ENCODE results near the gene SAT1. TPM values are rescaled to one million over a fixed set of nuclear protein-coding genes. Genes with fewer than 3 reads are reported as not detected.

The SAT1 gene
- total RNA-seq, 2 donors from 2014 or later = 483 to 493 TPM

DNA sequence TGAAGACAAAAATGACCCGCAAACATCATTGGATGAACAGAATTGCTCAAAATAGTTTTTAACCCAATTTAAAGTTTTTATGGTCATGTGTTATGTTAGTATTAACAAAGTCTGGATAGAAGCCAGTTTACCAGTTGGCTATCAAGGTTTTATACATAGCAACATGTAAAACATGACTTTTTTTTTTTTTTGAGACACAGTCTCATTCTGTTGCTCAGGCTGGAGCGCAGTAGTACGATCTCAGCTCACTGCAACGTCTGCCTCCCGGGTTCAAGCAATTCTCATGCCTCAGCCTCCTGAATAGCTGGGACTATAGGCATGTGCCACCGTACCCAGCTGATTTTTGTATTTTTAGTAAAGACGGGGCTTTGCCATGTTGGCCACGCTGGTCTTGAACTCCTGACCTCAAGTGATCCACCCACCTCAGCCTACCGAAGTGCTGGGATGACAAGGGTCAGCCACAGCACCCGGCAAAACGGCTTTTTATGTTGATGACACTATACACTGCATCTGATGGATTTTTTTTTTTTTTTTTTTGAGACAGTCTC is 3.4 kb downstream of the SAT1 start:
- intact Hi-C loops (cut with DNase I) = no loop called here
- Histone ChIP-seq H3K4me3 (no peak overlapping the region), H3K4me1 (no peaks in the 10 kb centered on the region), H3K27ac (peak overlapping the region in 3 of 4 donors; percentile 6 to 93 (median 16)), H3K36me3 (replicated peaks in 1 of 2; ENCODE audit: insufficient read depth in 1 of 2, low read depth in 2 of 2) (no peaks in the 10 kb centered on the region), H3K9me3 (no peaks in the 10 kb centered on the region), H3K27me3 (no peaks in the 10 kb centered on the region)
- ATAC-seq (no peak), DNase-seq (peak in 1 of 4 donors; percentile 17)
- 54 to 59% methylated on average over 6 to 10 of the region's 11 CpGs for WGBS, 2 donors
- peak in 1 of 3 donors; percentile 45 for TF ChIP-seq POLR2A (IDR thresholded peaks at IDR 0.05)
- no peak for TF ChIP-seq CTCF (IDR thresholded peaks at IDR 0.05)

DNA sequence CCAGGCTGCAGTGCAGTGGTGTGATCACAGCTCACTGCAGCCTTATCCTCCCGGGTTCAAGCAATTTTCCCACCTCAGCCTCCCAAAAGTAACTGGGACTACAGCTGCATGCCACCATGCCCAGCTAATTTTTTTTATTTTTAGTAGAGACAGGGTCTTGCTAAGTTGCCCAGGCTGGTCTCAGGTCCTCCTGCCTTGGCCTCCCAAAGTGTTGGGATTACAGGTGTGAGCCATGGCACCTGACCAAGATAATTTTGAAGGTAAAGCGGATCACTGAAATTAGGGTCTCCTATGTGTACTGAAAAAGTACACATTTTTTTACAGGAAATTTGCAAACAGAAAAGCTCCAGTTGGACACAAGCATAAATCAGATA is 4.8 kb downstream of the SAT1 start:
- H3K27ac ChIP-seq = peak overlapping the region in 1 of 4 donors; percentile 53
- no peaks in the 10 kb centered on the region for H3K36me3 ChIP-seq (replicated peaks in 1 of 2; ENCODE audit: insufficient read depth in 1 of 2, low read depth in 2 of 2)
- no peaks in the 10 kb centered on the region for H3K27me3 ChIP-seq
- H3K4me1 ChIP-seq = no peaks in the 10 kb centered on the region
- no peaks in the 10 kb centered on the region for H3K9me3 ChIP-seq
- TF ChIP-seq POLR2A (IDR thresholded peaks at IDR 0.05) = no peak
- no peak for TF ChIP-seq CTCF (IDR thresholded peaks at IDR 0.05)
- DNase-seq = no peak
- intact Hi-C loops (cut with DNase I) = no loop called here
- H3K4me3 ChIP-seq = no peak overlapping the region
- 86 to 100% methylated on average over 1 to 2 of the region's 2 CpGs for WGBS, 2 donors
- ATAC-seq = no peak

GRCh38 chrX:23788521-23788920 is 5.5 kb downstream of the SAT1 start:
- TF ChIP-seq POLR2A (IDR thresholded peaks at IDR 0.05) (no peak), CTCF (IDR thresholded peaks at IDR 0.05) (no peak)
- no peak for ATAC-seq
- Histone ChIP-seq H3K4me3 (no peak overlapping the region), H3K36me3 (replicated peaks in 1 of 2; ENCODE audit: insufficient read depth in 1 of 2, low read depth in 2 of 2) (no peaks in the 10 kb centered on the region), H3K9me3 (no peaks in the 10 kb centered on the region), H3K27ac (peak overlapping the region in 3 of 4 donors; percentile 7 to 53 (median 16)), H3K4me1 (no peaks in the 10 kb centered on the region), H3K27me3 (no peaks in the 10 kb centered on the region)
- intact Hi-C loops (cut with DNase I) = no loop called here
- DNase-seq = no peak

- H3K36me3 ChIP-seq (replicated peaks in 1 of 2; ENCODE audit: insufficient read depth in 1 of 2, low read depth in 2 of 2) = no peaks in the 10 kb centered on the region
- peak overlapping the region in 3 of 4 donors; percentile 7 to 70 (median 16) for H3K27ac ChIP-seq
- H3K4me1 ChIP-seq = no peaks in the 10 kb centered on the region
- DNase-seq = no peak
- no peaks in the 10 kb centered on the region for H3K27me3 ChIP-seq
- intact Hi-C loops (cut with DNase I) = no loop called here
- TF ChIP-seq POLR2A (IDR thresholded peaks at IDR 0.05) = no peak
- no peak for TF ChIP-seq CTCF (IDR thresholded peaks at IDR 0.05)
- 64 to 80% methylated on average over 3 of the region's 4 CpGs for WGBS, 2 donors
- no peak for ATAC-seq
- H3K9me3 ChIP-seq = no peaks in the 10 kb centered on the region
- no peak overlapping the region for H3K4me3 ChIP-seq
These were observed 6.0 kb downstream of the SAT1 start for GRCh38 chrX:23788946-23789345.

Data from body of pancreas (tissue), 4 donors.